Measurements from ENCODE around the gene CSTF3.

- no peak for TF ChIP-seq CTCF (conservative IDR thresholded peaks at IDR 0.05; ENCODE audit: low read length)
- TF ChIP-seq EZH2phosphoT487 (IDR thresholded peaks at IDR 0.05; ENCODE audit: borderline replicate concordance, low read depth, low read length) = no peak
These were observed 693 bp downstream of the CSTF3 start for GRCh38 chr11:33160587-33160986.

Data from OCI-LY7 (cell line).